HepG2 (cell line): ENCODE data around the gene CFAP300. TPM values are rescaled to one million over a fixed set of nuclear protein-coding genes. Genes with fewer than 3 reads are reported as not detected.

Experiments used
- AKAP8 ChIP-seq: sonication (generic); formaldehyde crosslinking; IDR thresholded peaks from 2 replicates; pipeline ENCODE4 v1.5.1; 2020; ENCODE audit warnings: mild to moderate bottlenecking, missing genetic modification reagents
- ATF7 ChIP-seq, 2 experiments: fragments of 450-650 bp in 1 of 2; sonication (generic) in 1 of 2; formaldehyde crosslinking in 1 of 2; IDR thresholded peaks; 2 replicates each; pipeline versions ENCODE4 v1.4.0 to v1.6.1; 2016 to 2020; ENCODE audit warnings: antibody characterized with exemption in 1 of 2, mild to moderate bottlenecking in 1 of 2, missing genetic modification reagents in 1 of 2
- HNRNPH1 ChIP-seq: fragments of 200-400 bp; formaldehyde crosslinking; optimal IDR thresholded peaks from 2 replicates; pipeline ENCODE3; 2017; ENCODE audit warnings: mild to moderate bottlenecking, low read depth, low read length
- NAIF1 ChIP-seq: sonication (generic); formaldehyde crosslinking; IDR thresholded peaks from 2 replicates; pipeline ENCODE4 v1.5.0; 2020; ENCODE audit warnings: mild to moderate bottlenecking, missing genetic modification reagents, borderline replicate concordance
- SP4 ChIP-seq: sonication (generic); formaldehyde crosslinking; IDR thresholded peaks from 2 replicates; pipeline ENCODE4 v1.8.1; 2023; ENCODE audit warnings: mild to moderate bottlenecking, missing genetic modification reagents
- ZIK1 ChIP-seq: sonication (generic); formaldehyde crosslinking; IDR thresholded peaks from 2 replicates; pipeline ENCODE4 v1.5.0; 2020; ENCODE audit warnings: mild to moderate bottlenecking, low read depth, missing genetic modification reagents, borderline replicate concordance
- ZNF432 ChIP-seq: sonication (generic); formaldehyde crosslinking; IDR thresholded peaks from 2 replicates; pipeline ENCODE4 v1.5.0; 2020; ENCODE audit warnings: missing genetic modification reagents, mild to moderate bottlenecking, borderline replicate concordance
- ZNF841 ChIP-seq: sonication (generic); formaldehyde crosslinking; IDR thresholded peaks from 2 replicates; pipeline ENCODE4 v1.8.1; 2023; ENCODE audit warnings: missing genetic modification reagents, borderline replicate concordance
- polyA plus RNA-seq, 8 experiments: library from polyadenylated mRNA; depleted of rRNA in 3 of 8; stranded (reverse) in 7 of 8; unstranded in 1 of 8; fragments of >200 nt; fragmentation: Illumina TruSeq in 4 of 8; extraction: Trizol in 4 of 8; gene quantifications; 2 replicates each; pipeline versions ENCODE4 v1.2.1 to v1.2.3, GENCODE V29; 2011 to 2016; ENCODE audit warnings: low read depth in 4 of 8, missing spikeins in 1 of 8, mixed read lengths in 1 of 8; ENCODE audit not compliant: insufficient read depth in 1 of 8
- total RNA-seq, 5 experiments: library from RNA; depleted of rRNA; stranded (reverse); fragments of >200 nt; fragmentation: Illumina TruSeq; extraction: Trizol; gene quantifications; 2 replicates each; pipeline ENCODE4 v1.2.3, GENCODE V29; 2016; ENCODE audit warnings: low read depth in 1 of 5
- TF ChIP-seq, protein P1 (sequence below): IDR thresholded peaks from 2 replicates; pipeline ENCODE4 v1.6.1; 2016; ENCODE audit warnings: control low read depth
- TF ChIP-seq, protein P2 (sequence below): fragments of 450-650 bp; IDR thresholded peaks from 2 replicates; pipeline ENCODE4 v1.6.1; 2017
- TF ChIP-seq, protein P3 (sequence below): sonication (generic); formaldehyde crosslinking; IDR thresholded peaks from 2 replicates; pipeline ENCODE4 v1.4.0; 2020; ENCODE audit warnings: mild to moderate bottlenecking, missing genetic modification reagents
- TF ChIP-seq, protein P4 (sequence below): sonication (generic); formaldehyde crosslinking; IDR thresholded peaks from 2 replicates; pipeline ENCODE4 v1.8.0; 2022; ENCODE audit warnings: missing genetic modification reagents, low read depth, mild to moderate bottlenecking, borderline replicate concordance
- TF ChIP-seq, protein P5 (sequence below): conservative IDR thresholded peaks from 2 replicates; pipeline ENCODE4 v1.6.1; 2018; ENCODE audit warnings: missing genetic modification reagents
- TF ChIP-seq, protein P6 (sequence below): sonication (generic); formaldehyde crosslinking; IDR thresholded peaks from 2 replicates; pipeline ENCODE4 v1.9.0; 2021; ENCODE audit warnings: mild to moderate bottlenecking, missing genetic modification reagents
- TF ChIP-seq, protein P7 (sequence below): sonication (generic); formaldehyde crosslinking; IDR thresholded peaks from 2 replicates; pipeline ENCODE4 v1.8.0; 2022; ENCODE audit warnings: mild to moderate bottlenecking, missing genetic modification reagents; ENCODE audit not compliant: insufficient replicate concordance

Gene CFAP300
- total and polyA plus RNA-seq, 2 of the 13 experiments (the other 11 are each of a cell fraction or from before 2014, with no cell fraction given) = not detected

DNA sequence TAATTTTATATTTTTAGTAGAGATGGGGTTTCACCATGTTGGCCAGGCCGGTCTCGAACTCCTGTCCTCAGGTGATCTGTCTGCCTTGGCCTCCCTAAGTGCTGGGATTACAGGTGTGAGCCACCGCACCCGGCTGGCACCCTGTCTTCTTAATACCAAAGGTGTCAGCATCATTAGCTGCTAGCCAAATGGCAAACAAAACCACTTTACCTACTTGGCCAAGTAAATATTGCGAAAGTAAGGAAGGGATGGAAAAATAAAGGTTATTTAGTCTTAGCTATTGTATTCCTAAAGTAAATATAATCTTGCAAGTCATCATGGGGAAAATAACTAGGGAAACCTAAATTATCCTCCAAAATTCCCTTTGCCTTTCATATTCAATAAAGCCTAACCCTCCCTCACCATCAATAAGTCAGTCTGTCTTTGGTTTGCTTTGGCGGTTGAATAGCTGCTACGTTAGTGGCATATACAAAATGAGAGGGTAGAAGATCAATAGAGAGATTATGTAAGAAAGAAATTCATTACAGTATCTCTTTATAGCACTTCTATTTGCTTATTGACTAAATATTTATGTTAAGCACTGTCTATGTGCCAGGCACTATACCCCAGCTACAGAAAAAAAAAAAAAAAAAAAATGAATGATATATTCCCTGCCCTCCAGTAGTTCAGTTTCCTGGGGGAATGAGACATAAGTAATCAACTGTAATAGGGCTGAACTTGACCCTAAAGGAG, 40.2 kb upstream of the CFAP300 start (continued):
- TF ChIP-seq, protein P1, sequence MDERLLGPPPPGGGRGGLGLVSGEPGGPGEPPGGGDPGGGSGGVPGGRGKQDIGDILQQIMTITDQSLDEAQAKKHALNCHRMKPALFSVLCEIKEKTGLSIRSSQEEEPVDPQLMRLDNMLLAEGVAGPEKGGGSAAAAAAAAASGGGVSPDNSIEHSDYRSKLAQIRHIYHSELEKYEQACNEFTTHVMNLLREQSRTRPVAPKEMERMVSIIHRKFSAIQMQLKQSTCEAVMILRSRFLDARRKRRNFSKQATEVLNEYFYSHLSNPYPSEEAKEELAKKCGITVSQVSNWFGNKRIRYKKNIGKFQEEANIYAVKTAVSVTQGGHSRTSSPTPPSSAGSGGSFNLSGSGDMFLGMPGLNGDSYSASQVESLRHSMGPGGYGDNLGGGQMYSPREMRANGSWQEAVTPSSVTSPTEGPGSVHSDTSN = no peak
- TF ChIP-seq ATF7 (IDR thresholded peaks at IDR 0.05) (no peak), ATF7 (CRISPR knock-in tag; IDR thresholded peaks at IDR 0.05) (no peak), ZNF432 (CRISPR knock-in tag) (no peak), AKAP8 (CRISPR knock-in tag) (no peak), NAIF1 (CRISPR knock-in tag) (no peak), ZNF841 (CRISPR knock-in tag) (no peak), SP4 (CRISPR knock-in tag) (no peak), HNRNPH1 (no peak), ZIK1 (CRISPR knock-in tag) (no peak)
- TF ChIP-seq, protein P2, sequence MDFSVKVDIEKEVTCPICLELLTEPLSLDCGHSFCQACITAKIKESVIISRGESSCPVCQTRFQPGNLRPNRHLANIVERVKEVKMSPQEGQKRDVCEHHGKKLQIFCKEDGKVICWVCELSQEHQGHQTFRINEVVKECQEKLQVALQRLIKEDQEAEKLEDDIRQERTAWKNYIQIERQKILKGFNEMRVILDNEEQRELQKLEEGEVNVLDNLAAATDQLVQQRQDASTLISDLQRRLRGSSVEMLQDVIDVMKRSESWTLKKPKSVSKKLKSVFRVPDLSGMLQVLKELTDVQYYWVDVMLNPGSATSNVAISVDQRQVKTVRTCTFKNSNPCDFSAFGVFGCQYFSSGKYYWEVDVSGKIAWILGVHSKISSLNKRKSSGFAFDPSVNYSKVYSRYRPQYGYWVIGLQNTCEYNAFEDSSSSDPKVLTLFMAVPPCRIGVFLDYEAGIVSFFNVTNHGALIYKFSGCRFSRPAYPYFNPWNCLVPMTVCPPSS = no peak
- TF ChIP-seq, protein P3, sequence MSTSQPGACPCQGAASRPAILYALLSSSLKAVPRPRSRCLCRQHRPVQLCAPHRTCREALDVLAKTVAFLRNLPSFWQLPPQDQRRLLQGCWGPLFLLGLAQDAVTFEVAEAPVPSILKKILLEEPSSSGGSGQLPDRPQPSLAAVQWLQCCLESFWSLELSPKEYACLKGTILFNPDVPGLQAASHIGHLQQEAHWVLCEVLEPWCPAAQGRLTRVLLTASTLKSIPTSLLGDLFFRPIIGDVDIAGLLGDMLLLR = no peak
- TF ChIP-seq, protein P4, sequence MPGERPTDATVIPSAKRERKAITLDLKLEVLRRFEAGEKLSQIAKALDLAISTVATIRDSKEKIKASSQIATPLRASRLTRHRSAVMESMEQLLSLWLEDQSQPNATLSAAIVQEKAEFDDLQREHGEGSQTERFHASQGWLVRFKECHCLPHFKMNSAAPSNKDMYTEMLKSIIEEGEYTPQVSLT (CRISPR knock-in tag) = no peak
- TF ChIP-seq, protein P5, sequence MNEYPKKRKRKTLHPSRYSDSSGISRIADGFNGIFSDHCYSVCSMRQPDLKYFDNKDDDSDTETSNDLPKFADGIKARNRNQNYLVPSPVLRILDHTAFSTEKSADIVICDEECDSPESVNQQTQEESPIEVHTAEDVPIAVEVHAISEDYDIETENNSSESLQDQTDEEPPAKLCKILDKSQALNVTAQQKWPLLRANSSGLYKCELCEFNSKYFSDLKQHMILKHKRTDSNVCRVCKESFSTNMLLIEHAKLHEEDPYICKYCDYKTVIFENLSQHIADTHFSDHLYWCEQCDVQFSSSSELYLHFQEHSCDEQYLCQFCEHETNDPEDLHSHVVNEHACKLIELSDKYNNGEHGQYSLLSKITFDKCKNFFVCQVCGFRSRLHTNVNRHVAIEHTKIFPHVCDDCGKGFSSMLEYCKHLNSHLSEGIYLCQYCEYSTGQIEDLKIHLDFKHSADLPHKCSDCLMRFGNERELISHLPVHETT (CRISPR knock-in tag) = no peak
- TF ChIP-seq, protein P6, sequence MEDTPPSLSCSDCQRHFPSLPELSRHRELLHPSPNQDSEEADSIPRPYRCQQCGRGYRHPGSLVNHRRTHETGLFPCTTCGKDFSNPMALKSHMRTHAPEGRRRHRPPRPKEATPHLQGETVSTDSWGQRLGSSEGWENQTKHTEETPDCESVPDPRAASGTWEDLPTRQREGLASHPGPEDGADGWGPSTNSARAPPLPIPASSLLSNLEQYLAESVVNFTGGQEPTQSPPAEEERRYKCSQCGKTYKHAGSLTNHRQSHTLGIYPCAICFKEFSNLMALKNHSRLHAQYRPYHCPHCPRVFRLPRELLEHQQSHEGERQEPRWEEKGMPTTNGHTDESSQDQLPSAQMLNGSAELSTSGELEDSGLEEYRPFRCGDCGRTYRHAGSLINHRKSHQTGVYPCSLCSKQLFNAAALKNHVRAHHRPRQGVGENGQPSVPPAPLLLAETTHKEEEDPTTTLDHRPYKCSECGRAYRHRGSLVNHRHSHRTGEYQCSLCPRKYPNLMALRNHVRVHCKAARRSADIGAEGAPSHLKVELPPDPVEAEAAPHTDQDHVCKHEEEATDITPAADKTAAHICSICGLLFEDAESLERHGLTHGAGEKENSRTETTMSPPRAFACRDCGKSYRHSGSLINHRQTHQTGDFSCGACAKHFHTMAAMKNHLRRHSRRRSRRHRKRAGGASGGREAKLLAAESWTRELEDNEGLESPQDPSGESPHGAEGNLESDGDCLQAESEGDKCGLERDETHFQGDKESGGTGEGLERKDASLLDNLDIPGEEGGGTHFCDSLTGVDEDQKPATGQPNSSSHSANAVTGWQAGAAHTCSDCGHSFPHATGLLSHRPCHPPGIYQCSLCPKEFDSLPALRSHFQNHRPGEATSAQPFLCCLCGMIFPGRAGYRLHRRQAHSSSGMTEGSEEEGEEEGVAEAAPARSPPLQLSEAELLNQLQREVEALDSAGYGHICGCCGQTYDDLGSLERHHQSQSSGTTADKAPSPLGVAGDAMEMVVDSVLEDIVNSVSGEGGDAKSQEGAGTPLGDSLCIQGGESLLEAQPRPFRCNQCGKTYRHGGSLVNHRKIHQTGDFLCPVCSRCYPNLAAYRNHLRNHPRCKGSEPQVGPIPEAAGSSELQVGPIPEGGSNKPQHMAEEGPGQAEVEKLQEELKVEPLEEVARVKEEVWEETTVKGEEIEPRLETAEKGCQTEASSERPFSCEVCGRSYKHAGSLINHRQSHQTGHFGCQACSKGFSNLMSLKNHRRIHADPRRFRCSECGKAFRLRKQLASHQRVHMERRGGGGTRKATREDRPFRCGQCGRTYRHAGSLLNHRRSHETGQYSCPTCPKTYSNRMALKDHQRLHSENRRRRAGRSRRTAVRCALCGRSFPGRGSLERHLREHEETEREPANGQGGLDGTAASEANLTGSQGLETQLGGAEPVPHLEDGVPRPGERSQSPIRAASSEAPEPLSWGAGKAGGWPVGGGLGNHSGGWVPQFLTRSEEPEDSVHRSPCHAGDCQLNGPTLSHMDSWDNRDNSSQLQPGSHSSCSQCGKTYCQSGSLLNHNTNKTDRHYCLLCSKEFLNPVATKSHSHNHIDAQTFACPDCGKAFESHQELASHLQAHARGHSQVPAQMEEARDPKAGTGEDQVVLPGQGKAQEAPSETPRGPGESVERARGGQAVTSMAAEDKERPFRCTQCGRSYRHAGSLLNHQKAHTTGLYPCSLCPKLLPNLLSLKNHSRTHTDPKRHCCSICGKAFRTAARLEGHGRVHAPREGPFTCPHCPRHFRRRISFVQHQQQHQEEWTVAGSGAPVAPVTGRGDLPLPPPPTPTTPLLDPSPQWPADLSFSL = no peak
- TF ChIP-seq, protein P7, sequence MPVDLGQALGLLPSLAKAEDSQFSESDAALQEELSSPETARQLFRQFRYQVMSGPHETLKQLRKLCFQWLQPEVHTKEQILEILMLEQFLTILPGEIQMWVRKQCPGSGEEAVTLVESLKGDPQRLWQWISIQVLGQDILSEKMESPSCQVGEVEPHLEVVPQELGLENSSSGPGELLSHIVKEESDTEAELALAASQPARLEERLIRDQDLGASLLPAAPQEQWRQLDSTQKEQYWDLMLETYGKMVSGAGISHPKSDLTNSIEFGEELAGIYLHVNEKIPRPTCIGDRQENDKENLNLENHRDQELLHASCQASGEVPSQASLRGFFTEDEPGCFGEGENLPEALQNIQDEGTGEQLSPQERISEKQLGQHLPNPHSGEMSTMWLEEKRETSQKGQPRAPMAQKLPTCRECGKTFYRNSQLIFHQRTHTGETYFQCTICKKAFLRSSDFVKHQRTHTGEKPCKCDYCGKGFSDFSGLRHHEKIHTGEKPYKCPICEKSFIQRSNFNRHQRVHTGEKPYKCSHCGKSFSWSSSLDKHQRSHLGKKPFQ = no peak
